Endothelial cell of umbilical vein (primary cell): ENCODE measurements around the gene TNPO1. TPM values are rescaled to one million over a fixed set of nuclear protein-coding genes. Genes with fewer than 3 reads are reported as not detected.

Source experiments
- BruUV-seq: library from RNA; stranded (reverse); fragments of 400-500 nt; replicated peaks from 2 replicates; lab custom pipeline; 2021; lab: Mats Ljungman, UMichigan
- CTCF ChIA-PET: fragments of 300-600, 350-600 bp; sonication (Branson Sonifier 250); formaldehyde crosslinking; loops from one replicate; lab custom pipeline; 2021; ENCODE audit warnings: antibody characterized with exemption, inconsistent platforms; lab: Charles Lee
- POLR2A ChIA-PET: fragments of 300-600, 350-600 bp; sonication (Branson Sonifier 250); formaldehyde crosslinking; loops from one replicate; lab custom pipeline; 2021; ENCODE audit warnings: antibody characterized with exemption, inconsistent platforms; lab: Charles Lee
- DNase-seq: peaks from one replicate; pipeline ENCODE4 v3.0.0-alpha.2; 2011; ENCODE audit warnings: low read depth, low spot score
- FAIRE-seq: peaks from 2 replicates; lab custom pipeline; 2011; peaks lifted over from hg19 to GRCh38; lab: Jason Lieb, UNC
- H2AFZ ChIP-seq: 2 replicates; pipeline ENCODE4 v1.6.0; 2012; ENCODE audit warnings: low read depth, low read length, control low read depth, inconsistent platforms
- H3K27ac ChIP-seq: 2 replicates; pipeline ENCODE4 v1.5.1; 2011; ENCODE audit warnings: low read depth, mild to moderate bottlenecking, control low read depth, low read length, moderate library complexity; ENCODE audit not compliant: insufficient read depth
- H3K27me3 ChIP-seq, 2 experiments: 2 replicates each; pipeline versions ENCODE4 v1.6.0 to v1.6.1; 2011; ENCODE audit warnings: low read length in 2 of 2, mixed read lengths in 1 of 2; ENCODE audit not compliant: control insufficient read depth in 2 of 2, insufficient read depth in 2 of 2
- H3K36me3 ChIP-seq, 2 experiments: 2 replicates in 1 of 2; 3 replicates in 1 of 2; pipeline ENCODE4 v1.5.1; 2011; ENCODE audit warnings: low read length in 2 of 2, mild to moderate bottlenecking in 1 of 2, moderate library complexity in 1 of 2; ENCODE audit not compliant: control insufficient read depth in 2 of 2, insufficient read depth in 2 of 2; ENCODE audit errors: extremely low read depth in 1 of 2
- H3K4me1 ChIP-seq: 3 replicates; pipeline ENCODE4 v1.5.1; 2011; ENCODE audit warnings: mild to moderate bottlenecking, low read length; ENCODE audit not compliant: control insufficient read depth, insufficient read depth; ENCODE audit errors: extremely low read depth
- H3K4me2 ChIP-seq: 2 replicates; pipeline ENCODE4 v1.6.1; 2011; ENCODE audit warnings: low read length, control low read depth, mixed read lengths; ENCODE audit not compliant: insufficient read depth
- H3K4me3 ChIP-seq, 3 experiments: fragments of 200-600 bp in 1 of 3; sonication (generic), shearing (Covaris generic) in 1 of 3; replicated peaks in 1 of 3; 2 replicates each; pipeline ENCODE4 v1.5.1; 2011 to 2016; ENCODE audit warnings: control low read depth in 3 of 3, low read length in 3 of 3, mild to moderate bottlenecking in 2 of 3, inconsistent platforms in 1 of 3, low read depth in 1 of 3, moderate library complexity in 1 of 3; ENCODE audit not compliant: insufficient read depth in 1 of 3
- H3K79me2 ChIP-seq: 2 replicates; pipeline ENCODE4 v1.6.0; 2012; ENCODE audit warnings: low read length, inconsistent platforms; ENCODE audit not compliant: control insufficient read depth, insufficient read depth
- H3K9ac ChIP-seq: replicated peaks from 2 replicates; pipeline ENCODE3; 2011; ENCODE audit warnings: low read length, control low read depth; ENCODE audit not compliant: insufficient read depth; ENCODE audit errors: extremely low read depth
- H3K9me1 ChIP-seq: replicated peaks from 3 replicates; pipeline ENCODE4 v1.6.0; 2011; ENCODE audit warnings: mild to moderate bottlenecking, low read length; ENCODE audit not compliant: control insufficient read depth, insufficient read depth; ENCODE audit errors: extremely low read depth
- H3K9me3 ChIP-seq: replicated peaks from 2 replicates; pipeline ENCODE4 v1.5.1; 2012; ENCODE audit warnings: low read length, inconsistent platforms; ENCODE audit not compliant: control insufficient read depth, insufficient read depth
- H4K20me1 ChIP-seq: replicated peaks from 2 replicates; pipeline ENCODE3; 2011; ENCODE audit warnings: mild to moderate bottlenecking, low read length; ENCODE audit not compliant: control insufficient read depth, insufficient read depth; ENCODE audit errors: extremely low read depth
- EZH2 ChIP-seq: IDR thresholded peaks from 2 replicates; pipeline ENCODE4 v1.6.1; 2012; ENCODE audit warnings: borderline replicate concordance, low read depth, mild to moderate bottlenecking, moderate library complexity, low read length, inconsistent platforms; ENCODE audit not compliant: severe bottlenecking
- FOS ChIP-seq: IDR thresholded peaks from 2 replicates; pipeline ENCODE4 v1.6.1; 2011; ENCODE audit warnings: mild to moderate bottlenecking, low read length, moderate library complexity, borderline replicate concordance; ENCODE audit not compliant: insufficient read depth
- GATA2 ChIP-seq: IDR thresholded peaks from 2 replicates; pipeline ENCODE4 v1.7.0; 2011; ENCODE audit warnings: low read depth, mild to moderate bottlenecking, moderate library complexity, mixed read lengths, low read length; ENCODE audit not compliant: insufficient read length, insufficient read depth
- JUN ChIP-seq: IDR thresholded peaks from 2 replicates; pipeline ENCODE4 v1.6.1; 2011; ENCODE audit warnings: borderline replicate concordance, low read depth; ENCODE audit not compliant: insufficient read length, insufficient read depth
- MAX ChIP-seq: IDR thresholded peaks from 2 replicates; pipeline ENCODE4 v1.6.1; 2011; ENCODE audit not compliant: insufficient read depth, insufficient read length
- MYC ChIP-seq: IDR thresholded peaks from one replicate; pipeline ENCODE4 v1.6.1; 2011; ENCODE audit warnings: mild to moderate bottlenecking, low read depth, low read length
- POLR2A ChIP-seq: IDR thresholded peaks from 2 replicates; pipeline ENCODE4 v1.6.1; 2012; ENCODE audit warnings: low read depth, mild to moderate bottlenecking, control low read depth, low read length
- POLR2AphosphoS5 ChIP-seq: IDR thresholded peaks from 2 replicates; pipeline ENCODE4 v1.6.1; 2012; ENCODE audit warnings: low read depth, mild to moderate bottlenecking, control low read depth, low read length, moderate library complexity; ENCODE audit not compliant: insufficient read depth
- dilution Hi-C: fragments of 300-500 bp; cut with MboI; formaldehyde crosslinking; loops from one replicate; pipeline ENCODE4 v1.15.0; 2019; ENCODE audit warnings: low sequenced_read_pairs; ENCODE audit not compliant: extremely low pct_ligation_motif_present
- intact Hi-C: fragments of 100-400 bp; cut with micrococcal nuclease; formaldehyde crosslinking; loops from one replicate; pipeline ENCODE4 v1.10.0; 2022
- polyA plus RNA-seq, 4 experiments: library from polyadenylated mRNA; depleted of rRNA in 3 of 4; stranded (reverse) in 3 of 4; unstranded in 1 of 4; fragments of >200 nt; gene quantifications; 2 replicates each; pipeline versions ENCODE4 v1.2.1 to v1.2.3, GENCODE V29; 2011 to 2012; ENCODE audit warnings: missing spikeins in 1 of 4
- total RNA-seq: library from RNA; stranded (reverse); gene quantifications from 2 replicates; pipeline ENCODE4 v1.2.3, GENCODE V29; 2021
- TF ChIP-seq, protein P1 (sequence below), 2 donors: IDR thresholded peaks; 1 replicate in 1 of 2; 2 replicates in 1 of 2; pipeline ENCODE4 v1.5.1; 2011; ENCODE audit warnings: low read length in 2 of 2, mild to moderate bottlenecking in 2 of 2, moderate library complexity in 2 of 2, control low read depth in 1 of 2, inconsistent platforms in 1 of 2, low read depth in 1 of 2; ENCODE audit not compliant: insufficient read depth in 1 of 2; ENCODE audit errors: extremely low read depth in 1 of 2

The TNPO1 gene
- total and polyA plus RNA-seq, 2 donors (not counting 3 experiments of a cell fraction or from before 2014, with no cell fraction given), result 65.6 to 298 TPM

GRCh38 chr5:72784129-72784528 is 32.3 kb upstream of the TNPO1 start:
- DNase-seq, result no peak
- no TSS peak for BruUV-seq
- no peak overlapping the region for H2AFZ ChIP-seq
- H3K4me1 ChIP-seq, result no peaks in the 10 kb centered on the region
- no peak overlapping the region for H3K9ac ChIP-seq
- no peaks in the 10 kb centered on the region for H3K36me3 ChIP-seq
- H3K4me3 ChIP-seq, result no peak overlapping the region
- H4K20me1 ChIP-seq, result no peaks in the 10 kb centered on the region
- H3K79me2 ChIP-seq, result no peaks in the 10 kb centered on the region
- no peaks in the 10 kb centered on the region for H3K9me1 ChIP-seq
- TF ChIP-seq EZH2, result no peak
- TF ChIP-seq FOS, result no peak
- TF ChIP-seq MYC, result no peak
- TF ChIP-seq, protein P1, sequence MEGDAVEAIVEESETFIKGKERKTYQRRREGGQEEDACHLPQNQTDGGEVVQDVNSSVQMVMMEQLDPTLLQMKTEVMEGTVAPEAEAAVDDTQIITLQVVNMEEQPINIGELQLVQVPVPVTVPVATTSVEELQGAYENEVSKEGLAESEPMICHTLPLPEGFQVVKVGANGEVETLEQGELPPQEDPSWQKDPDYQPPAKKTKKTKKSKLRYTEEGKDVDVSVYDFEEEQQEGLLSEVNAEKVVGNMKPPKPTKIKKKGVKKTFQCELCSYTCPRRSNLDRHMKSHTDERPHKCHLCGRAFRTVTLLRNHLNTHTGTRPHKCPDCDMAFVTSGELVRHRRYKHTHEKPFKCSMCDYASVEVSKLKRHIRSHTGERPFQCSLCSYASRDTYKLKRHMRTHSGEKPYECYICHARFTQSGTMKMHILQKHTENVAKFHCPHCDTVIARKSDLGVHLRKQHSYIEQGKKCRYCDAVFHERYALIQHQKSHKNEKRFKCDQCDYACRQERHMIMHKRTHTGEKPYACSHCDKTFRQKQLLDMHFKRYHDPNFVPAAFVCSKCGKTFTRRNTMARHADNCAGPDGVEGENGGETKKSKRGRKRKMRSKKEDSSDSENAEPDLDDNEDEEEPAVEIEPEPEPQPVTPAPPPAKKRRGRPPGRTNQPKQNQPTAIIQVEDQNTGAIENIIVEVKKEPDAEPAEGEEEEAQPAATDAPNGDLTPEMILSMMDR (IDR thresholded peaks at IDR 0.05; ENCODE audit: extremely low read depth in 1 of 2, insufficient read depth in 1 of 2, low read depth in 1 of 2, low read length in 2 of 2), result no peak
- no peak for TF ChIP-seq POLR2AphosphoS5
- no peak for TF ChIP-seq MAX
- no peak for TF ChIP-seq POLR2A
- no peak for TF ChIP-seq JUN
- no peak for TF ChIP-seq GATA2
- dilution Hi-C loops (no loop called here), intact Hi-C loops (no loop called here)
- no peaks in the 10 kb centered on the region for H3K9me3 ChIP-seq
- POLR2A ChIA-PET, result no interaction called here
- CTCF ChIA-PET, result no interaction called here
- no peak overlapping the region for H3K4me2 ChIP-seq
- H3K27me3 ChIP-seq, result no peaks in the 10 kb centered on the region
- no peak for FAIRE-seq
- no peak overlapping the region for H3K27ac ChIP-seq
